ENCODE measurements around the gene C3orf18.

Gene C3orf18

DNA sequence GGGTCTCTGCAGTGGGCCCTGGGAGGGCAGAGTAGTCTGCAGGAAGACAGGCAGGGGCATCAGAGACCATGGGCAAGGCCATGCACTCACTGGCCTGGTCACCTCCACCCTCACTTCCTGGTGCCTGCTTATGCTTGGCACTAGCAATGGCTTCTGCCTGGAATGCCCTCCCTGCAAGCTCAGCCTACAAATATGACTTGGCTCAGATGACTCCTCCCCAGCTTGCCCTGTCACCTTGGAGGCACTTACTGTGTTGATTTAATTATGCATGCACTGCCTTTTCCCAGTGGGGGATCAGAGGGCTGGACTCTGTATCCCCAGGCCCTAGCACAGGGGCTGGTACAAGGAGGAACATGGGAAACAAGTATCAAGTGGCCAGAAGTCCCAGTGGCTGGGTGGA lies 7.8 kb downstream of the C3orf18 start:
- no peak overlapping the region for H3K4me3 ChIP-seq (ENCODE audit: low read length)
- TF ChIP-seq, protein P1, sequence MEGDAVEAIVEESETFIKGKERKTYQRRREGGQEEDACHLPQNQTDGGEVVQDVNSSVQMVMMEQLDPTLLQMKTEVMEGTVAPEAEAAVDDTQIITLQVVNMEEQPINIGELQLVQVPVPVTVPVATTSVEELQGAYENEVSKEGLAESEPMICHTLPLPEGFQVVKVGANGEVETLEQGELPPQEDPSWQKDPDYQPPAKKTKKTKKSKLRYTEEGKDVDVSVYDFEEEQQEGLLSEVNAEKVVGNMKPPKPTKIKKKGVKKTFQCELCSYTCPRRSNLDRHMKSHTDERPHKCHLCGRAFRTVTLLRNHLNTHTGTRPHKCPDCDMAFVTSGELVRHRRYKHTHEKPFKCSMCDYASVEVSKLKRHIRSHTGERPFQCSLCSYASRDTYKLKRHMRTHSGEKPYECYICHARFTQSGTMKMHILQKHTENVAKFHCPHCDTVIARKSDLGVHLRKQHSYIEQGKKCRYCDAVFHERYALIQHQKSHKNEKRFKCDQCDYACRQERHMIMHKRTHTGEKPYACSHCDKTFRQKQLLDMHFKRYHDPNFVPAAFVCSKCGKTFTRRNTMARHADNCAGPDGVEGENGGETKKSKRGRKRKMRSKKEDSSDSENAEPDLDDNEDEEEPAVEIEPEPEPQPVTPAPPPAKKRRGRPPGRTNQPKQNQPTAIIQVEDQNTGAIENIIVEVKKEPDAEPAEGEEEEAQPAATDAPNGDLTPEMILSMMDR (conservative IDR thresholded peaks at IDR 0.05; ENCODE audit: low read length) = no peak
- DNase-seq (ENCODE audit: low read depth) = no peak

DNA sequence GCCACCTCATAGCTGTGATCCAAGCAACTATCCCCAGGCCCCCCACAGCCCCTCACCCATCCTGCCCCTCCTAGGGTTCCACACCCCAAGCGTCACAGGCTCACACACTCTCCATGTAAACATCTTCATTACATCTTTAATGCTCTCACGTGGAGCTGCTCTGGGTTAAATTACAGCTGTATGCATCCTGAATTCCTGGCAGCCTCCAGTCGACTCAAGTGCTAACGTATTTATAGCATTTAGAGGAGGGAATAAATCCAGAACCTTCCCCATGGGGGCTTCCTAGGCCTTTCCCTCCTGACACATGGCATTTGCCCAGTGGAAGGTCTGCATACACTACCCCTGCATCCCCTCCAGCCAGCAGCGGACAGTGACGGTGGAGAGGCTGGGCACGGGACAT lies 9.6 kb downstream of the C3orf18 start:
- no peak overlapping the region for H3K4me3 ChIP-seq (ENCODE audit: low read length)
- TF ChIP-seq, protein P1 (conservative IDR thresholded peaks at IDR 0.05; ENCODE audit: low read length) = no peak
- no peak for DNase-seq (ENCODE audit: low read depth)

DNA sequence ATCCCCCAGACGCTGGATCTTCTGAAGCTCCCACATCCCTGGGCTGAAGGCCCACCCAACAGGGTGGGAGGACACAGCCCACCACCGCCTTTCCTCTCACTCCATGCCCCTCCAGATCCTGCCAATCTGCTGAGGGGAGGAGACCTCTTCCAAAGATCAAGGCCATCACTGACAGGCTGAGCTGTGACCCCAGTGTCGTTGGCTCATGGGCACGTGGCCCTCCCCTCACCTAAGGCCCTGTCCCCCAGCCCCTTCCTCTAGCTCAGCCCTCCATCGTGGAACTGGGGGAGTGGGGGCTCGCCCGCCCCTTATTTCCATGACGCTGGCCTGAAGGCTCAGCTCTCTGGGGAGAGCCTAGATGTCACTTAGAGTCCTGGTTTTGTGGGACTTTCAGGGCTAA lies 10.4 kb downstream of the C3orf18 start:
- no peak for DNase-seq (ENCODE audit: low read depth)
- no peak overlapping the region for H3K4me3 ChIP-seq (ENCODE audit: low read length)
- TF ChIP-seq, protein P1 (conservative IDR thresholded peaks at IDR 0.05; ENCODE audit: low read length) = no peak

DNA sequence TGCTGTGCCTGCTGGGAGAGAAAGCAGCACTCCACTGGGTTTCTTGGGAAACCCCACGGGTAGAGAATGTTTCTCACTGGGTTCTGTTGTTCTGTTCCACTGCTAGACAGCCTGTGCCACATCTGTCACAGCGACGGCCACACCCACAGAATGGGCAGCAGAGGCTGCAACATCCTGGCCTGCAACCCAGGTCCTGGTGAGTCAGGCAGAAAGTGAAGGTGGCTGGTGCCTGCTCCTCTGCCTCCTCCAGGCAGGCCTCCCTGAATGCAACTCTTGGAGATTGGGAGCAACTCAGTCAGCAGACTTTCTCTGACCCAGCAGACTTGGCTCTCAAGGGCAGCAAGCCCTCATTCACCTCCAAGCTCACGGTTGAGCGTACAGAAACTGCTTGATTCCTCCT lies 13.0 kb downstream of the C3orf18 start:
- H3K4me3 ChIP-seq (ENCODE audit: low read length) = no peak overlapping the region
- no peak for DNase-seq (ENCODE audit: low read depth)
- TF ChIP-seq, protein P1 (conservative IDR thresholded peaks at IDR 0.05; ENCODE audit: low read length) = no peak

DNA sequence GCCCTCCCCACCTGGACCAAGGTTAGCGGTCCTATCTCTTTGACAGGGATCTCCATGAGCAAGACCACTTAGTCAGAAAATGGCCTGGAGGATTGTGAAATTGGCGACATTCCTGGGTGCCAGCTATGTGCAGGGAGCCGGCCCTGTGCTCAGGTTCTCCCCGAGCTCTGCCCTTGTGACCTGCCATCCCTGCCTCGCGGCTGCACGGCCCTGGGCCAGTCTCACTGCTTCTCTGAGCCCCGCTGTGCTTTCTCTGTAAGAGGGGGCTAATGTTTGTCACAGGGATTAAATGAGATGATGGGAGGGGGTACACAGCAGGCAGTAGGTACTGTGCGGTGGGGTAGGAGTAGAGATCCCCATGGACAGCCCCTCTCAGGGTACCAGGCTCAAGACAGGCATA lies 14.9 kb downstream of the C3orf18 start:
- H3K4me3 ChIP-seq (ENCODE audit: low read length) = no peak overlapping the region
- TF ChIP-seq, protein P1 (conservative IDR thresholded peaks at IDR 0.05; ENCODE audit: low read length) = no peak
- no peak for DNase-seq (ENCODE audit: low read depth)

DNA sequence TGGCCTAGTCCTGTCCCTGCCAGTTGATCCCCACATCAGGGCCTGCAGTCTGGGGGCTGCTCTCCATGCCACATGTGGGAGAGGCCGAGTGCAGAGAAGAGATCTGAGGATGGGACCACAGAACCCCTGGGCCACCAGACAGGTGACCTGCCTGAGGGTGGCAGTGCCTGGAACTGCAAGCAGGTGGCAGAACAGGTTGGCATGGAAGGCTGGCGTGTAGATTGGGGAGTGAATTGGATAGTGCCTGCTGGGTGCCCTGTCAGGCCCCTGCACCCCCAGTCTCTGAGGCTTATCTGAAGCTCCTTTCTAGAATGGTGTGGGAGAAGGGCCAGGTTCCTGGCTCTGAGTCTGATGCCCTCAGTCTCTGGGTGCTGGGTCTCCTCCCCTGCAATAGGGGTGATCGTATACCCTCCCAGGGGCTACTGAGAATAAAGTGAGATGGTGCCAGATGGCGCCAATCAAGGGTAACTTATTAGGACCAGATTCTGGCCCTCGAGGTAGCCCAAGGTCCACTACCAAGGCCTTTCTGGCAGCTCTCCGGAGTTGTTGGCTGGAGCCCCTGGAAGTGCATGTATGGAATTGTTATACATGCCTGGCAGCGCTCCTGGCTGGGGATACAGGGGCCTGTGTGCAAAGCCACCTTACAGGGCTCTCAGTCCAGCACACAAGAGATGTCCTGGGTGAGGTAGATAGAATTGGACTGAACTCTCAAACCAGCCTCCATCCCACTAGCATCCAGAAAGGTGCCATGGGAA lies 15.7 kb downstream of the C3orf18 start:
- H3K4me3 ChIP-seq (ENCODE audit: low read length) = no peak overlapping the region
- TF ChIP-seq, protein P1 (conservative IDR thresholded peaks at IDR 0.05; ENCODE audit: low read length) = no peak
- no peak for DNase-seq (ENCODE audit: low read depth)

DNA sequence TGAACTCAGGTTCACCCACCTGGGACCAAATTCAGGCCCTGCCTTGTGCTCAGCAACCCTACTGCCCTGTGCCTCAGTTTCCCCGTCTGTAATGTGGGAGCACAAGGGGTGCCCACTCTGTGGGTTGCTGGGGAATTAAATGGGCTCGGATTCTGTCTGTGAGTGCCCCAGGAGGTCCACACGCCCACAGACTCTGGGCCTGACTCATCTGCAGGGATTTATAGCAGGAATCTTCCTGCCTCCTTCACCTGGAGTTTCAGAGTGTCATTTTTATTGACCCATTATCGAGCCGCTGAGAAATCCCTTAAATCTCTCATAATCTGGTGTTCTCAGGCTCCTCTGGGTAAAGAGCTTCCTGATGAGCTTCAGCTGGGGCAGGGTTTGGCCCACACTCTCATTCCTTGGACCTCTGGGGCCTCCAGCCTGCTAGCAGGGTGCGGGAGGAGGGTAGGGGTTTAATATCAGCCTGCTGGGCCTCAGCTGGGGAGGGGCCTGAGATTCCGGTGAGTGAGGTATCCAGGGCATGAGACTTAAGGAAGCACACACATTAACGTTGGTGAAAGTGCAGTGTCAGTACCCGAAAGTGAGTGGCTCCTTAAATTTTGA lies 16.4 kb downstream of the C3orf18 start:
- TF ChIP-seq, protein P1 (conservative IDR thresholded peaks at IDR 0.05; ENCODE audit: low read length) = no peak
- H3K4me3 ChIP-seq (ENCODE audit: low read length) = no peak overlapping the region
- DNase-seq (ENCODE audit: low read depth) = no peak

All from AG10803 (cell line).